ENCODE data around the gene SMAD3. TPM values are rescaled to one million over a fixed set of nuclear protein-coding genes. Genes with fewer than 3 reads are reported as not detected.

Gene SMAD3
- polyA plus RNA-seq, 1 experiment: 59.4 TPM

DNA sequence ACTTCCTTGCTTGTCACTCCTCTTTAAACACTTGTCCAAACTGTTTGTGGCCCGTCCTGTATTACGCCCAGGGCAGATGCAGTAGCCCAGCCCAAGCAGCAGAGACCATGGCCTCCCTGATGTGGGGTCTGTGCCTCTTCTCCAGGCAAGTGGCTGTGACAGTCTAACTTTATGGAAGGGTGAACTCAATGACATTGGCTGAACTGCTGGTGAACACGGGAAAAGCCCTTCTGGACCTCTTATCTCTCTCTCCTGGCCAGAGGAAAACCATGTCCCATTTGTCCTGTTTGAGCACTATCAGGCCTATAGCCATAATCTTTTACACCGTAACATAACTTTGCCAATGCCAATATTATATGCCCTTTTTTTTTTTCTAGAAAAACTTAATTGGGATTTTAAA is 67.6 kb downstream of the SMAD3 start:
- TF ChIP-seq, protein P1, sequence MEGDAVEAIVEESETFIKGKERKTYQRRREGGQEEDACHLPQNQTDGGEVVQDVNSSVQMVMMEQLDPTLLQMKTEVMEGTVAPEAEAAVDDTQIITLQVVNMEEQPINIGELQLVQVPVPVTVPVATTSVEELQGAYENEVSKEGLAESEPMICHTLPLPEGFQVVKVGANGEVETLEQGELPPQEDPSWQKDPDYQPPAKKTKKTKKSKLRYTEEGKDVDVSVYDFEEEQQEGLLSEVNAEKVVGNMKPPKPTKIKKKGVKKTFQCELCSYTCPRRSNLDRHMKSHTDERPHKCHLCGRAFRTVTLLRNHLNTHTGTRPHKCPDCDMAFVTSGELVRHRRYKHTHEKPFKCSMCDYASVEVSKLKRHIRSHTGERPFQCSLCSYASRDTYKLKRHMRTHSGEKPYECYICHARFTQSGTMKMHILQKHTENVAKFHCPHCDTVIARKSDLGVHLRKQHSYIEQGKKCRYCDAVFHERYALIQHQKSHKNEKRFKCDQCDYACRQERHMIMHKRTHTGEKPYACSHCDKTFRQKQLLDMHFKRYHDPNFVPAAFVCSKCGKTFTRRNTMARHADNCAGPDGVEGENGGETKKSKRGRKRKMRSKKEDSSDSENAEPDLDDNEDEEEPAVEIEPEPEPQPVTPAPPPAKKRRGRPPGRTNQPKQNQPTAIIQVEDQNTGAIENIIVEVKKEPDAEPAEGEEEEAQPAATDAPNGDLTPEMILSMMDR (IDR thresholded peaks at IDR 0.05; ENCODE audit: insufficient read depth, low read depth, low read length): no peak
- POLR2A ChIA-PET: no interaction called here
- peaks cover 4% of the 10 kb centered on the region for H3K36me3 ChIP-seq (ENCODE audit: control insufficient read depth, insufficient read depth, low read length)
- no peak for DNase-seq (ENCODE audit: low read depth)
- no peak overlapping the region for H3K4me3 ChIP-seq (ENCODE audit: low read depth, low read length)
- no peaks in the 10 kb centered on the region for H3K27me3 ChIP-seq (ENCODE audit: control insufficient read depth, insufficient read depth, low read length)
- CTCF ChIA-PET: no interaction called here

DNA sequence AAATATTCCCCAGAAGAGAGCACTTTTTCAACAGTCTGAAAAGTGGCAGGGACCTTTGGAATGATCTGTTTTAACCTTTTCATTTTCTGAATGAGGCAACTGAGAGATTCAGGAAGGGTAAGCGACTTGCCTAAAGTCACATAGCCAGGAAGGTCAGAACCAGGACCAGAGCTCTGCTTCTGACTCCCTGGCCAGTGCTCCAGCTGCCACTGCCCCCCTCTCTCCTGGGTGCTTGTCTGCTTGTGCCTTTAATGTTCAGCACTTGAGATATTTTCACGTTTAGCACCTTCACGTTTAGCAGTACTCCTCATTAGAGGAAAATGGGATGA is 68.3 kb downstream of the SMAD3 start:
- Histone ChIP-seq H3K4me3 (ENCODE audit: low read depth, low read length) (no peak overlapping the region), H3K36me3 (ENCODE audit: control insufficient read depth, insufficient read depth, low read length) (peaks cover 4% of the 10 kb centered on the region), H3K27me3 (ENCODE audit: control insufficient read depth, insufficient read depth, low read length) (no peaks in the 10 kb centered on the region)
- TF ChIP-seq, protein P1 (IDR thresholded peaks at IDR 0.05; ENCODE audit: insufficient read depth, low read depth, low read length): no peak
- ChIA-PET CTCF (interaction anchor here (1.2 to 1.7 kb wide), 2 partner anchors 13 to 300 kb away, joined by 3 to 4 read pairs; no protein-coding TSS in a partner anchor), POLR2A (no interaction called here)
- DNase-seq (ENCODE audit: low read depth): no peak

DNA sequence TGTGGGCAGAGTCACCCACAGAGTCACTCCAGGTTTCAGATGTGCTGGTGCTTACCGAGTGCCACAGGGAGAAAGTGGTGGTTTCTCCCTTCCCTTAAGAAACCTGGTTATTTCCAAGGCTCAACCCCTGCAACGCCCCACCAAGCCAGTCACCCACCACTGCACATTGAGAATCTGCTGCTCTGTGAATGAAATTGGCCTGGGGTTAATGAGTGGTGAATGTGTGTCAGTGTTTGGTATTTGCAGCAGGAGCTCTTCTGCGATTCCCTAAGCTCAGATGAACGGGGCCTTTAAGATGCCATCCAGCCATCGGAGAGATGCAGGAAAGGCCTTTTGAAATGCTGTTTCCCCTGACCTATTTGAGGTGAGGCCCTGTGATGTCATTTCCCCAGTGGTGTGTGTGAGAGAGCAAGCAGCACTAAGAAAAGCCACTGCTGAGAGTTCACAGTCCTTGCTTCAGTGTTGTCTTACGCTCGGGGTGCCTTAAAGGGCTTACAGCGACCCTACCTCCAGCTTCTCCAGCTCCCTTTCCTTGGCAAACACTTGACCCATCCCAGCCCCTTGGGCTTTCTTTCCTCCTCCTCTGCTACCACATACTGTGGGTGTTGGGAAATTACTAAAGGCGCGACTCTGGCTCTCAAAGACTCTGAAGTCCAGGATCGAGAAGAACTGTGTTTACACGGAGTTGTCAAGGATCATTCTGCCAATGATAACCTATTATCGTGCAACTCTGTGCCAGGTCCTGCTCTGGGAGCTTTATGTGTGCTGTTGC is 68.9 kb downstream of the SMAD3 start:
- CTCF ChIA-PET: interaction anchor here (0.8 to 2.0 kb wide), 5 partner anchors 10 to 299 kb away, joined by 3 to 7 read pairs (median 4); no protein-coding TSS in a partner anchor
- TF ChIP-seq, protein P1 (IDR thresholded peaks at IDR 0.05; ENCODE audit: insufficient read depth, low read depth, low read length): no peak
- no peak overlapping the region for H3K4me3 ChIP-seq (ENCODE audit: low read depth, low read length)
- H3K36me3 ChIP-seq (ENCODE audit: control insufficient read depth, insufficient read depth, low read length): peaks cover 4% of the 10 kb centered on the region
- no peaks in the 10 kb centered on the region for H3K27me3 ChIP-seq (ENCODE audit: control insufficient read depth, insufficient read depth, low read length)
- POLR2A ChIA-PET: no interaction called here
- DNase-seq (ENCODE audit: low read depth): no peak

DNA sequence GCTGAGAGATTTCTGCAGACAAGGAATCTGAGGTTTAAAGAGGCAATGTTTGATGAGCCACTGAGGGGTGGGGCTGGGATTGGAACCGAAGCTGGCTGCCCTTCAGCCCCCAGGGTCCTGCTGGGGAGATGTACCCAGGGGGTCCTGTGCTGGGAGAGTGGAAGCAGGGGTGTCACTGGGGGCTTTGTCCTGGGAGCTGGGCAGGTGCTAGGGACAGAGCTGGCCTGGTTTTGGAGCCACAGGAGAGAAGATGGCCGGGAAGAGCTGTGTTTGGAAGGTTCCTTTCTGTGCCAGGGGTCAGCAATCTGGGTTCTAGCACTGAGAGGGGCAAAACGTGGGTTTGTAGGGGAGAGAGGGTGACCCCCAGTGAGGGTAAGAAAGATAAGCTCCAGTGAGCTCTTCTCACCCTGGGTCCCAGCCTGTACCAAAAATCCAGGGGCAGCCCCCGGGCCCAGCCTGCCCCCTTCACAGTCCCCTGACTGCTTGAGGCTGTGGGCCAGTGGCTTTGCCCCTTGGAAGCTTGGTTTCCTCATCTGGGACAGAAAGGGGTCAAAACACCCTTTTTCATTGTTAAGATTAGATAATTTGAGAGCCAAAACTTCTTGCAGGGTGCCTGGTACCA is 69.6 kb downstream of the SMAD3 start:
- TF ChIP-seq, protein P1 (IDR thresholded peaks at IDR 0.05; ENCODE audit: insufficient read depth, low read depth, low read length): no peak
- ChIA-PET CTCF (interaction anchor here (0.7 to 2.0 kb wide), 6 partner anchors 11 to 299 kb away, joined by 3 to 7 read pairs (median 4); no protein-coding TSS in a partner anchor), POLR2A (no interaction called here)
- DNase-seq (ENCODE audit: low read depth): no peak
- peaks cover 4% of the 10 kb centered on the region for H3K36me3 ChIP-seq (ENCODE audit: control insufficient read depth, insufficient read depth, low read length)
- H3K27me3 ChIP-seq (ENCODE audit: control insufficient read depth, insufficient read depth, low read length): no peaks in the 10 kb centered on the region
- H3K4me3 ChIP-seq (ENCODE audit: low read depth, low read length): no peak overlapping the region

DNA sequence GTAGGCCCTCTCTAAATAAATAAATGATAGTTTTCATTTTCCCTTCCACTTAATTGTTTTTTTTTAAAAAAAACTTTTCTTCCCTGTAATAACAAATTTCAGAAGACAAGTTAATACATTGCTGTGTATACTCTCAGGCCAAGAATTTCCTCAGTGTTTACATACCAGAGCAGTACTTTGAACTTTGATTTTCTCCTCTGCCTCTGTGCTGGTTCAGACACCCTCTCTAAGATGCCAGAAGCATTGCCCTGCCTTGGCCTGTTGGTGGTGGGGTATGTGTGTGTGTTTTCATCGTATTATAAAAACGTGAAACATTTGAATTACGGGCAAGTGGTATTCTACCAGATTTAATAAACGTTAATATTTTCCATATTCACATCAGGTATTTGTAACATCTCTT is 70.1 kb downstream of the SMAD3 start:
- no peak for DNase-seq (ENCODE audit: low read depth)
- ChIA-PET CTCF (interaction anchor here (0.7 to 2.0 kb wide), 4 partner anchors 11 to 40 kb away, joined by 3 to 7 read pairs (median 4); no protein-coding TSS in a partner anchor), POLR2A (no interaction called here)
- TF ChIP-seq, protein P1 (IDR thresholded peaks at IDR 0.05; ENCODE audit: insufficient read depth, low read depth, low read length): peak; percentile 37
- peaks cover 2% of the 10 kb centered on the region for H3K36me3 ChIP-seq (ENCODE audit: control insufficient read depth, insufficient read depth, low read length)
- H3K27me3 ChIP-seq (ENCODE audit: control insufficient read depth, insufficient read depth, low read length): no peaks in the 10 kb centered on the region
- no peak overlapping the region for H3K4me3 ChIP-seq (ENCODE audit: low read depth, low read length)

Data from BJ (cell line).